ENCODE results near the gene TRIM22.

Gene TRIM22

DNA sequence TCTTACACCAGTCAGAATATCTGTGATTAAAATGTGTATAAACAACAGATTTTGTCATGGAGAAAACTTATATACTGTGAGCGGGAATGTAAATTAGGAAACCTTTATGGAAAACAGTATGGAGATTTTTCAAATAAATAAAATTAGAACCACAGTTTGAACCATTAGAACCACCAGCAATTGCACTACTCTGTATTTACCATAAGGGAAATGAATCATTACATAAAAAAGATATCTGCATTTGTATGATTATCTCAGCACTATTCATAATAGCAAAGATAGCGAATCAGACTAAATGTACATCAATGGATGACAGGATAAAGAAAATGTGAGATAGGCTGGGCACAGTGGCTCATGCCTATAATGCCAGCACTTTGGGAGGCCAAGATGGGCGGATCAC is 57.0 kb downstream of the TRIM22 start:
- DNase-seq = no peak
- TF ChIP-seq POLR2A (IDR thresholded peaks at IDR 0.05; ENCODE audit: low read length) (no peak), GATA1 (IDR thresholded peaks at IDR 0.05; ENCODE audit: low read depth, low read length) (no peak)

GRCh38 chr11:5749836-5750235 is 60.2 kb downstream of the TRIM22 start:
- DNase-seq = no peak
- TF ChIP-seq POLR2A (IDR thresholded peaks at IDR 0.05; ENCODE audit: low read length) = no peak
- no peak for TF ChIP-seq GATA1 (IDR thresholded peaks at IDR 0.05; ENCODE audit: low read depth, low read length)

GRCh38 chr11:5753943-5754342 is 64.4 kb downstream of the TRIM22 start, which contains the start of gene OR52N4:
Gene OR52N4 (plus strand): TSS chr11:5754243. CDS start chr11:5754741, 498 bp downstream.
- TF ChIP-seq POLR2A (IDR thresholded peaks at IDR 0.05; ENCODE audit: low read length) = no peak
- no peak for DNase-seq

All from erythroblast (primary cell).